SK-N-MC (cell line): ENCODE data around the gene AARS2.

Experiments used
- EZH2 ChIP-seq: fragments of 200-600 bp; sonication (generic); IDR thresholded peaks from one replicate; pipeline ENCODE4 v1.6.1; 2017; ENCODE audit warnings: antibody characterized with exemption
- FOXP2 ChIP-seq: optimal IDR thresholded peaks from 2 replicates; pipeline ENCODE3; 2011; ENCODE audit warnings: mild to moderate bottlenecking, moderate library complexity; ENCODE audit not compliant: insufficient read depth; ENCODE audit errors: extremely low read length, control extremely low read depth
- POLR2AphosphoS5 ChIP-seq: IDR thresholded peaks from 2 replicates; pipeline ENCODE4 v1.6.1; 2012; ENCODE audit warnings: mild to moderate bottlenecking, low read depth, low read length, borderline replicate concordance

DNA sequence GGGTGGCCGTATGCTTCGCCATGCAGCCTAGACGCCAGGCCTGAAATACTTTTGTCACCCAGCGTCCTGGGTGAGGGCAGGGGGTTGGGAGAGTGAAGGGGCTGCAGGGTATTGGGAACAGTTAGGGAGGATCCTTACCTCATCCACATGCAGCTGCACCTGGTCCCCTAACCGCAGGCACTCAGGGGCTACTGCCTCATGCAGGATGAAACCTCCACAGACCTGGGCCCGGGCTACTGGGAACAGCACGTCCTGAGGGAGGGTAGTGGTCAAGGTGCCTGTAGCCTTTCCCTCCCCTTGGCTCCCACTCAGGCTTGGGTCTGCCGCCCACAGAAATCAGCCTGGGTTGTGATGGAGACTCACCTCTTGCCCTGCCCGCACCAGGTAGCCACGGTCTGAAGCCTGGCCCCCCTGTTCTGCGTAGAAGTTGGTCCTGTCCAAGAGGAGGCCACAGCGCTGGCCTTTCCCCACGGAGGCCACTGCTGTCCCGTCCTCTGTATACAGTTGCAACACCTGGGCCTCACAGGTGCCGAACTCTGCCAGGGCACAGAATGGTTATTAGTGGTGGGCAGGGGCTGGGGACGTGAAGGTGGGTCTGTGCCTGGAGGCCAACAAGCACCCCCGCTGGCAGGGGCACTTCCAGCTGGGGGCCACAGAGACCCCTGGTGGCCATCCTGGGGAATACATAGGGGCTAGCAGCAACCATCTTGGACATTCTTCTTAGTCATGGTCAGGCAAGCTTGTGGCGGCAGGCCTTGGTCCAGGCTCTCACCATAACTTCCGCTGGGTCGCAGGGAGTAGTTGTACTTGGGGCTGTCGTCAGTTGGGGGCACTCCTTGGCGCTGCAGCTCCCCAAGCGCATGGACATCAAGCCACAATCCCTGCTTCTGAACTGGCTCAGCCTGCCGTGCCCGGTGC is 8.6 kb downstream of the AARS2 start:
- TF ChIP-seq EZH2 = no peak
- no peak for TF ChIP-seq POLR2AphosphoS5
- TF ChIP-seq FOXP2 = no peak
